GM21447 (cell line): Measurements from ENCODE around the gene IMMT.
"Not testable (repeated sequence)": the region's sequence is repeated elsewhere in the genome, so short reads cannot be mapped to it uniquely, and the experiment has no call there.

Experiments used
- ATAC-seq: cut with Tn5 transposase; IDR thresholded peaks from one replicate; pipeline ENCODE4 v1.9.1; 2021; ENCODE audit not compliant: unreplicated experiment

The IMMT gene

GRCh38 chr2:86195055-86195807, at the start of gene IMMT:
Gene IMMT, minus strand, starts transcription at chr2:86195462. Its CDS starts 80 bp downstream, at chr2:86195382.
- ATAC-seq: peak; percentile 82

- ATAC-seq: not testable (repeated sequence)
These were observed 49.5 kb upstream of the IMMT start for GRCh38 chr2:86244781-86245180.

GRCh38 chr2:86243950-86244733, 48.9 kb upstream of the IMMT start:
- ATAC-seq: peak; percentile 69

- ATAC-seq: no peak
These were observed 48.0 kb upstream of the IMMT start for GRCh38 chr2:86243272-86243671.

GRCh38 chr2:86241611-86242010, 46.3 kb upstream of the IMMT start:
- no peak for ATAC-seq

- no peak for ATAC-seq
These were observed 45.0 kb upstream of the IMMT start for GRCh38 chr2:86240251-86240650.

- ATAC-seq: no peak
These were observed 44.5 kb upstream of the IMMT start for GRCh38 chr2:86239745-86240144.

GRCh38 chr2:86239326-86239725, 44.1 kb upstream of the IMMT start:
- no peak for ATAC-seq

GRCh38 chr2:86238354-86238753, 43.1 kb upstream of the IMMT start:
- ATAC-seq: peak; percentile 88

GRCh38 chr2:86237172-86237571, 41.9 kb upstream of the IMMT start:
- no peak for ATAC-seq

- no peak for ATAC-seq
These were observed 40.1 kb upstream of the IMMT start for GRCh38 chr2:86235196-86235980.

- ATAC-seq: no peak
These were observed 39.4 kb upstream of the IMMT start for GRCh38 chr2:86234563-86235131.

GRCh38 chr2:86233436-86233835, 38.2 kb upstream of the IMMT start:
- ATAC-seq: no peak

GRCh38 chr2:86232910-86233309, 37.6 kb upstream of the IMMT start:
- ATAC-seq: no peak

GRCh38 chr2:86232373-86232784, 37.1 kb upstream of the IMMT start:
- no peak for ATAC-seq

GRCh38 chr2:86231680-86232372, 36.6 kb upstream of the IMMT start:
- ATAC-seq: no peak

- no peak for ATAC-seq
These were observed 35.7 kb upstream of the IMMT start for GRCh38 chr2:86230961-86231360.

- ATAC-seq: no peak
These were observed 34.0 kb upstream of the IMMT start for GRCh38 chr2:86229221-86229620.

- ATAC-seq: not testable (repeated sequence)
These were observed 33.3 kb upstream of the IMMT start for GRCh38 chr2:86228574-86228973.

- ATAC-seq: no peak
These were observed 32.4 kb upstream of the IMMT start for GRCh38 chr2:86227685-86228084.
